Smooth muscle cell (in vitro differentiated cells): ENCODE data around the gene LZTFL1. TPM values are rescaled to one million over a fixed set of nuclear protein-coding genes. Genes with fewer than 3 reads are reported as not detected.

Experiments used
- DNase-seq: peaks from one replicate; lab custom pipeline; 2025; ENCODE audit not compliant: unreplicated experiment; lab: John Stamatoyannopoulos, UW
- H2AFZ ChIP-seq: fragments of 200-600 bp; sonication (generic); 2 replicates; pipeline ENCODE4 v1.6.0; 2016; ENCODE audit warnings: antibody characterized with exemption, low read depth, mild to moderate bottlenecking
- H3F3A ChIP-seq: fragments of 200-600 bp; sonication (generic); 2 replicates; pipeline ENCODE4 v1.6.0; 2017; ENCODE audit warnings: antibody characterized with exemption, low read depth
- H3K27ac ChIP-seq: fragments of 200-600 bp; sonication (generic); 2 replicates; pipeline ENCODE4 v1.5.1; 2016; ENCODE audit warnings: low read depth, mild to moderate bottlenecking
- H3K27me3 ChIP-seq: fragments of 200-600 bp; sonication (generic); 2 replicates; pipeline ENCODE4 v1.6.1; 2016; ENCODE audit warnings: low read depth, mild to moderate bottlenecking
- H3K36me3 ChIP-seq: fragments of 200-600 bp; sonication (generic); 2 replicates; pipeline ENCODE4 v1.5.1; 2016; ENCODE audit warnings: low read depth
- H3K4me1 ChIP-seq: fragments of 200-600 bp; sonication (generic); 2 replicates; pipeline ENCODE4 v1.5.1; 2016; ENCODE audit warnings: low read depth
- H3K4me2 ChIP-seq: fragments of 200-600 bp; sonication (generic); 2 replicates; pipeline ENCODE4 v1.6.0; 2016; ENCODE audit warnings: mild to moderate bottlenecking
- H3K4me3 ChIP-seq: fragments of 200-600 bp; sonication (generic); 2 replicates; pipeline ENCODE4 v1.5.1; 2016; ENCODE audit warnings: mild to moderate bottlenecking
- H3K79me2 ChIP-seq: fragments of 200-600 bp; sonication (generic); 2 replicates; pipeline ENCODE4 v1.6.0; 2016; ENCODE audit warnings: low read depth, mild to moderate bottlenecking
- H3K9ac ChIP-seq: fragments of 200-600 bp; sonication (generic); 2 replicates; pipeline ENCODE4 v1.6.0; 2016; ENCODE audit warnings: low read depth
- H3K9me3 ChIP-seq: fragments of 200-600 bp; sonication (generic); replicated peaks from 2 replicates; pipeline ENCODE4 v1.5.1; 2016; ENCODE audit warnings: low read depth
- H4K20me1 ChIP-seq: fragments of 200-600 bp; sonication (generic); 2 replicates; pipeline ENCODE4 v1.6.0; 2016; ENCODE audit warnings: low read depth
- WGBS: methylation state at CpG from one replicate; pipeline ENCODE4 v1.1.7; 2016; ENCODE audit warnings: low lambda C conversion rate; 5-methylcytosine and 5-hydroxymethylcytosine counted together
- polyA plus RNA-seq: library from polyadenylated mRNA; unstranded; fragments of >200 nt; fragmentation: Nextera tagmentation; extraction: Ambion mirVana; gene quantifications from 2 replicates; pipeline ENCODE4 v1.2.1, GENCODE V29; 2016
- total RNA-seq: library from RNA; depleted of rRNA; stranded (reverse); fragments of >200 nt; gene quantifications from 2 replicates; pipeline ENCODE4 v1.2.3, GENCODE V29; 2014
- TF ChIP-seq, protein P1 (sequence below): fragments of 200-600 bp; sonication (generic); IDR thresholded peaks from 2 replicates; pipeline ENCODE4 v1.5.1; 2017; ENCODE audit warnings: borderline replicate concordance, mild to moderate bottlenecking, antibody characterized with exemption; ENCODE audit not compliant: insufficient read depth, poor library complexity, severe bottlenecking

Gene LZTFL1
- total and polyA plus RNA-seq, 2 experiments from 2014 or later, result 8.6 to 29.4 TPM

DNA sequence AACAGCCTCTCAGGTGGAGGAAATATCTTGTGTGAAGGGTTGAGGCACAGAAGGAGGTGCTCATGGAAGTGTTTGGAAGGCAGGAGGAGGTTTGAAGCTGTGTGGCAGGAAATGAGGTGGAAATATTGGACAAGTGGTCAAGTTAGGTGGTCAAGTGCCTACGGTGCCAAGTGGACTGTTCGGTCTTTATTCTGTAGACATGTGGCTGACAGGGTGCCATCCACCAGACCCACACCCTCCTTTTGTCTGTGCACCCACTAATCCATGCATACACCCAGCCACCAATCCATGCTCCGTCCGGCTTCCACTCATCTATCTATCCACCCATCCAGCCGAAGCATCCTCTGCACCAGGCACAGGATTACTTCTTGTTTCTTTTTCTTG is 47.8 kb downstream of the LZTFL1 start:
- no peaks in the 10 kb centered on the region for H3K79me2 ChIP-seq
- H3K4me1 ChIP-seq, result no peaks in the 10 kb centered on the region
- H3F3A ChIP-seq, result no peaks in the 10 kb centered on the region
- no peak overlapping the region for H2AFZ ChIP-seq
- TF ChIP-seq, protein P1, sequence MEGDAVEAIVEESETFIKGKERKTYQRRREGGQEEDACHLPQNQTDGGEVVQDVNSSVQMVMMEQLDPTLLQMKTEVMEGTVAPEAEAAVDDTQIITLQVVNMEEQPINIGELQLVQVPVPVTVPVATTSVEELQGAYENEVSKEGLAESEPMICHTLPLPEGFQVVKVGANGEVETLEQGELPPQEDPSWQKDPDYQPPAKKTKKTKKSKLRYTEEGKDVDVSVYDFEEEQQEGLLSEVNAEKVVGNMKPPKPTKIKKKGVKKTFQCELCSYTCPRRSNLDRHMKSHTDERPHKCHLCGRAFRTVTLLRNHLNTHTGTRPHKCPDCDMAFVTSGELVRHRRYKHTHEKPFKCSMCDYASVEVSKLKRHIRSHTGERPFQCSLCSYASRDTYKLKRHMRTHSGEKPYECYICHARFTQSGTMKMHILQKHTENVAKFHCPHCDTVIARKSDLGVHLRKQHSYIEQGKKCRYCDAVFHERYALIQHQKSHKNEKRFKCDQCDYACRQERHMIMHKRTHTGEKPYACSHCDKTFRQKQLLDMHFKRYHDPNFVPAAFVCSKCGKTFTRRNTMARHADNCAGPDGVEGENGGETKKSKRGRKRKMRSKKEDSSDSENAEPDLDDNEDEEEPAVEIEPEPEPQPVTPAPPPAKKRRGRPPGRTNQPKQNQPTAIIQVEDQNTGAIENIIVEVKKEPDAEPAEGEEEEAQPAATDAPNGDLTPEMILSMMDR, result no peak
- H3K9me3 ChIP-seq, result no peaks in the 10 kb centered on the region
- 97% methylated on average over 4 of the region's 5 CpGs for WGBS
- no peak overlapping the region for H3K4me3 ChIP-seq
- H3K27ac ChIP-seq, result no peak overlapping the region
- no peak overlapping the region for H3K4me2 ChIP-seq
- H4K20me1 ChIP-seq, result no peaks in the 10 kb centered on the region
- DNase-seq, result no peak
- no peaks in the 10 kb centered on the region for H3K36me3 ChIP-seq
- H3K9ac ChIP-seq, result no peak overlapping the region
- H3K27me3 ChIP-seq, result peaks cover 56% of the 10 kb centered on the region

GRCh38 chr3:45793482-45794176 is 48.3 kb downstream of the LZTFL1 start:
- TF ChIP-seq, protein P1, result no peak
- Histone ChIP-seq H3K4me1 (no peaks in the 10 kb centered on the region), H3K27ac (no peak overlapping the region), H3F3A (no peaks in the 10 kb centered on the region), H3K36me3 (no peaks in the 10 kb centered on the region), H3K79me2 (no peaks in the 10 kb centered on the region), H4K20me1 (no peaks in the 10 kb centered on the region), H3K4me3 (no peak overlapping the region), H3K9me3 (no peaks in the 10 kb centered on the region), H2AFZ (no peak overlapping the region), H3K9ac (no peak overlapping the region), H3K4me2 (no peak overlapping the region), H3K27me3 (peaks cover 51% of the 10 kb centered on the region)
- 71% methylated on average over 9 of the region's 9 CpGs for WGBS
- no peak for DNase-seq

- Histone ChIP-seq H3K36me3 (no peaks in the 10 kb centered on the region), H3K4me2 (no peak overlapping the region), H3K4me1 (no peaks in the 10 kb centered on the region), H3K79me2 (no peaks in the 10 kb centered on the region), H3K9me3 (no peaks in the 10 kb centered on the region), H3K27me3 (peaks cover 42% of the 10 kb centered on the region), H4K20me1 (no peaks in the 10 kb centered on the region), H2AFZ (no peak overlapping the region), H3K9ac (no peak overlapping the region), H3K4me3 (no peak overlapping the region), H3K27ac (no peak overlapping the region), H3F3A (no peaks in the 10 kb centered on the region)
- 87% methylated on average over 7 of the region's 7 CpGs for WGBS
- TF ChIP-seq, protein P1, result no peak
- no peak for DNase-seq
These were observed 49.3 kb downstream of the LZTFL1 start for GRCh38 chr3:45792516-45793172.

- H3K79me2 ChIP-seq, result no peaks in the 10 kb centered on the region
- TF ChIP-seq, protein P1, result no peak
- H3K4me3 ChIP-seq, result no peak overlapping the region
- 96% methylated on average over 2 of the region's 2 CpGs for WGBS
- no peaks in the 10 kb centered on the region for H4K20me1 ChIP-seq
- no peaks in the 10 kb centered on the region for H3K9me3 ChIP-seq
- no peak overlapping the region for H3K9ac ChIP-seq
- no peak overlapping the region for H3K4me2 ChIP-seq
- no peak overlapping the region for H2AFZ ChIP-seq
- H3K36me3 ChIP-seq, result no peaks in the 10 kb centered on the region
- no peaks in the 10 kb centered on the region for H3K4me1 ChIP-seq
- peaks cover 42% of the 10 kb centered on the region for H3K27me3 ChIP-seq
- H3F3A ChIP-seq, result no peaks in the 10 kb centered on the region
- no peak overlapping the region for H3K27ac ChIP-seq
- DNase-seq, result no peak
These were observed 49.9 kb downstream of the LZTFL1 start for GRCh38 chr3:45792036-45792435.
